ENCODE data around the gene RPL10A.

The RPL10A gene

GRCh38 chr6:35473075-35473849 lies 5.1 kb downstream of the RPL10A start:
- DNase-seq (ENCODE audit: extremely low spot score, insufficient read length, low read depth) (no peak), FAIRE-seq (no peak)

- no peak for FAIRE-seq
- DNase-seq (ENCODE audit: extremely low spot score, insufficient read length, low read depth), result no peak
Observed at GRCh38 chr6:35473850-35474130, 5.6 kb downstream of the RPL10A start.

GRCh38 chr6:35474131-35474941 lies 6.1 kb downstream of the RPL10A start:
- no peak for DNase-seq (ENCODE audit: extremely low spot score, insufficient read length, low read depth)
- no peak for FAIRE-seq

- FAIRE-seq (no peak), DNase-seq (ENCODE audit: extremely low spot score, insufficient read length, low read depth) (no peak)
Observed at GRCh38 chr6:35474942-35475570, 6.9 kb downstream of the RPL10A start.

- DNase-seq (ENCODE audit: extremely low spot score, insufficient read length, low read depth), result no peak
- FAIRE-seq, result no peak
Observed at GRCh38 chr6:35475573-35475972, 7.4 kb downstream of the RPL10A start.

GRCh38 chr6:35476004-35476403 lies 7.8 kb downstream of the RPL10A start:
- FAIRE-seq, result no peak
- no peak for DNase-seq (ENCODE audit: extremely low spot score, insufficient read length, low read depth)

- DNase-seq (ENCODE audit: extremely low spot score, insufficient read length, low read depth) (no peak), FAIRE-seq (no peak)
Observed at GRCh38 chr6:35477028-35477427, 8.8 kb downstream of the RPL10A start.

- DNase-seq (ENCODE audit: extremely low spot score, insufficient read length, low read depth) (no peak), FAIRE-seq (no peak)
Observed at GRCh38 chr6:35477551-35478179, 9.5 kb downstream of the RPL10A start.

GRCh38 chr6:35478259-35478658 lies 10.1 kb downstream of the RPL10A start:
- DNase-seq (ENCODE audit: extremely low spot score, insufficient read length, low read depth), result no peak
- no peak for FAIRE-seq

- DNase-seq (ENCODE audit: extremely low spot score, insufficient read length, low read depth) (no peak), FAIRE-seq (no peak)
Observed at GRCh38 chr6:35480176-35480575, 12.0 kb downstream of the RPL10A start.

GRCh38 chr6:35481226-35481625 lies 13.0 kb downstream of the RPL10A start:
- FAIRE-seq (no peak), DNase-seq (ENCODE audit: extremely low spot score, insufficient read length, low read depth) (no peak)

- no peak for FAIRE-seq
Observed at GRCh38 chr6:35483062-35483461, 14.9 kb downstream of the RPL10A start.

GRCh38 chr6:35483490-35483889 lies 15.3 kb downstream of the RPL10A start:
- FAIRE-seq (no peak), DNase-seq (ENCODE audit: extremely low spot score, insufficient read length, low read depth) (no peak)

More at GRCh38 chr6:35483062-35483461, 14.9 kb downstream of the RPL10A start:
- DNase-seq (ENCODE audit: extremely low spot score, insufficient read length, low read depth), result no peak

- DNase-seq (ENCODE audit: extremely low spot score, insufficient read length, low read depth), result no peak
- FAIRE-seq, result no peak
Observed at GRCh38 chr6:35483893-35484645, 15.9 kb downstream of the RPL10A start.

- FAIRE-seq (no peak), DNase-seq (ENCODE audit: extremely low spot score, insufficient read length, low read depth) (no peak)
Observed at GRCh38 chr6:35484921-35485392, 16.8 kb downstream of the RPL10A start.

GRCh38 chr6:35485402-35485877 lies 17.2 kb downstream of the RPL10A start:
- DNase-seq (ENCODE audit: extremely low spot score, insufficient read length, low read depth), result no peak

GRCh38 chr6:35486005-35486925 lies 18.1 kb downstream of the RPL10A start:
- DNase-seq (ENCODE audit: extremely low spot score, insufficient read length, low read depth), result no peak
- no peak for FAIRE-seq

More at GRCh38 chr6:35485402-35485877, 17.2 kb downstream of the RPL10A start:
- no peak for FAIRE-seq

- no peak for FAIRE-seq
- no peak for DNase-seq (ENCODE audit: extremely low spot score, insufficient read length, low read depth)
Observed at GRCh38 chr6:35487658-35488516, 19.7 kb downstream of the RPL10A start.
